ENCODE measurements around the gene MLXIP.

DNA sequence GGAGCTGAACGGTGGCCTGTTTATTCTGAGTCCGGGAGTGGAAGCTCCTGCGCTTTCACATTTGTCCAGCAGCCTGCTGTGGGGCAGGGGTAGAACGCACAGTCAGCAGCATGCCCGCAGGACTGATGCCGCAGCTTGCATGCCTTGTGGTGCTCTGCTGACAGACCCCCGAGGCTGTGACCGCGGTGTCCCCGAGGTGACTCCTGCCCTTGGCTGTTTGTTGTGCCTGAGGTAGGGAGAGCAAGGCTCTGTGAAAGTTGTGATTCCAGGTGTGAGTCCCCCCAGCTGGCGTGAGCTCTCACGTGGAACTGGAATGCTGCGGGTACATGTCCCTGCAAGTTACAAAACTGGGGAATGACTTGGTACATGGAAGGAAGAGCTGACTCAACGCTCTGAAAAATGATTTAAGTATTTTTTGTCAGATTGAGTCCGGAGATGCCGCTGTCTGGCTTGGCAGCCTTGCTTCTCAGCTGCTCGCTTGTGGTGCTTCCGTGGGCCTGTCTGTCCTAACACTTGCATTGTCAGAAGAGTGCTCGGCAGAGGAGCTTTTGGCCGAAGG is 18.1 kb downstream of the MLXIP start:
- TF ChIP-seq, protein P1, sequence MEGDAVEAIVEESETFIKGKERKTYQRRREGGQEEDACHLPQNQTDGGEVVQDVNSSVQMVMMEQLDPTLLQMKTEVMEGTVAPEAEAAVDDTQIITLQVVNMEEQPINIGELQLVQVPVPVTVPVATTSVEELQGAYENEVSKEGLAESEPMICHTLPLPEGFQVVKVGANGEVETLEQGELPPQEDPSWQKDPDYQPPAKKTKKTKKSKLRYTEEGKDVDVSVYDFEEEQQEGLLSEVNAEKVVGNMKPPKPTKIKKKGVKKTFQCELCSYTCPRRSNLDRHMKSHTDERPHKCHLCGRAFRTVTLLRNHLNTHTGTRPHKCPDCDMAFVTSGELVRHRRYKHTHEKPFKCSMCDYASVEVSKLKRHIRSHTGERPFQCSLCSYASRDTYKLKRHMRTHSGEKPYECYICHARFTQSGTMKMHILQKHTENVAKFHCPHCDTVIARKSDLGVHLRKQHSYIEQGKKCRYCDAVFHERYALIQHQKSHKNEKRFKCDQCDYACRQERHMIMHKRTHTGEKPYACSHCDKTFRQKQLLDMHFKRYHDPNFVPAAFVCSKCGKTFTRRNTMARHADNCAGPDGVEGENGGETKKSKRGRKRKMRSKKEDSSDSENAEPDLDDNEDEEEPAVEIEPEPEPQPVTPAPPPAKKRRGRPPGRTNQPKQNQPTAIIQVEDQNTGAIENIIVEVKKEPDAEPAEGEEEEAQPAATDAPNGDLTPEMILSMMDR (IDR thresholded peaks at IDR 0.05), result no peak
- TF ChIP-seq EZH2phosphoT487 (IDR thresholded peaks at IDR 0.05), result no peak
